HS-5 (cell line): ENCODE results near the gene CACNB2.

ENCODE experiments used
- DNase-seq: peaks from one replicate; pipeline ENCODE4 v3.0.0-alpha.2; 2012; ENCODE audit warnings: low read depth

CACNB2 gene

DNA sequence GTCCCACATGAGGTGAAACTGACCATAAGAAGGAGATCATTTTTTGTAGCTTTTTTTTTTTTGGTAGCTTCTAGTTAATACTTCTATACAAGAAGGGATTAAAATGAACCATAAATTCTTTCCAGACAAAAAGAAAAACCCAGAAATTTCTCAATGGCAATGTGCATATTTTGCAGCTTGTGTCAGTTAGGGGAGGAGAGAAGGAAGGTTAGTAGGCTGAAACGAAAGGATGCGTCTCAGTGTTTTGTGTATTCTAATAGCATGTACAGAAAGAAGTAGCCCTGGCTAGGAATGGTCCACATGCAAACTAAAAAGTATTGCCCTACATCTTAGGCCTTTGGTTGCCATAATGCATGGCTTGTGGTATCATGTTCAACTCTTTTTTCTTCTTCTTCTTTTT is 90.6 kb downstream of the CACNB2 start:
- no peak for DNase-seq

GRCh38 chr10:18231480-18231879 is 91.3 kb downstream of the CACNB2 start:
- DNase-seq, result no peak

GRCh38 chr10:18233775-18234174 is 93.6 kb downstream of the CACNB2 start:
- DNase-seq, result no peak

DNA sequence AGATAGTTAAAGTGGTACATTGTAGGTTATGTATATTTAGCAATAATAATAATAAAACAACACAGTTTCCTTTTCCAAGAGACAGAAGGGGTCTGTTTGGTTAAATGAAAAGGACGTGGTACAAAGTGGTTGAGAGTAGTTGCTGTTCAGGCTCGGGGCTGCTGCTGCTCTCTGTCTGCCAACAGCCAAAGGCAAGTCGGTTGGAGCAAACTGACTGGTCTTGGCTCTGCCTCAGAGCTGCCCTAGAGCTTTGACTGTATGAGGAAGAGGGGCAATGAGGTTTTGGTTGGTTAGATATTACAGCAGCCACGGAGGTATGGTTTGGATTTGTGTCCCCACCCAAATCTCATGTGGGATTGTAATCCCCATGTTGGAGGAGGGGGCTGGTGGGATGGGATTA is 95.3 kb downstream of the CACNB2 start:
- DNase-seq, result no peak

DNA sequence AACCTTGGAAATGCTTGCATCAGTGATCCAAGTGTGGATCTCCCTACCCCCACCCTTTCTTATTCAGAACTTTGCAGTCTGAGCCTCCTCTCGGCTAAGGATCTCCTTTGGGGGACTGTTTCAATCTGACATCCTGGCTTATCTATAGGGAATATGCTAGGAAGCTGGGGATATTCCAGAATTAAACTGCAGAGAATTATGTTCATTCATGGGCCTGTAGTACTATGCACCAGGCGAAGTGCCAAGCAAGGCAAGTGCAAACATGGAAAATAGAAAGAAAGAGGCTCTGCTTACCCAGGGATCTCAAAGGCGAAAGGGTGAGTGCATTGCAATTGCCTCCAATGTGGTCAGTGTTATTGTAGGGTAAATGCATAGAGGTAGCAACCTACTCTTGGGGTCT is 96.5 kb downstream of the CACNB2 start:
- no peak for DNase-seq

DNA sequence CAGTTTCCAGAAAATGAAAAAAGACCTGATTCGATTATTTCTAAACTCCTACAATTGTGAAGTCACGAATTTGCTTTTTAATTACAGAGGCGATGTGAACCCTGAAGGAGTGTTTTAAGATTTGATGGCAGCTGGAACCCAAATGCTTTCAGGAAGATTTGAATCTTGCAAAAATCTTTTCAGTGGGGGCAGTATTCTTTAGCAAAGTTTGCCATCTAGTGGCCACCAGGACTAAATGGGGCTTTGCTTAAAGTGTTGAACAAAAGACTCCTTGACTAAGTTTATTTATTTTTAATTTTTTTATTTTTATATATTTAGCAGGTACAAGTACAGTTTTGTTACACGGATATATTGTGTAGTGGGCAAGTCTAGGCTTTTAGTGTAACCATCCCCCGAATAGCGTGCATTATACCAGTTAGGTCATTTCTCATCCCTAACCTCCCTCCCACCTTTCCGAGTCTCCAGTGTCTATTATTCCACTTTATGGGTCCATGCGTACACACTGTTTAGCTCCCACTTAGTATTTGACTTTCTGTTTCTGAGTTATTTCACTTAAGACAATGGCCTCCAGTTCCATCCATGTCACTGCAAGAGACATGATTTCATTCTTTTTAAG is 98.8 kb downstream of the CACNB2 start:
- no peak for DNase-seq

DNA sequence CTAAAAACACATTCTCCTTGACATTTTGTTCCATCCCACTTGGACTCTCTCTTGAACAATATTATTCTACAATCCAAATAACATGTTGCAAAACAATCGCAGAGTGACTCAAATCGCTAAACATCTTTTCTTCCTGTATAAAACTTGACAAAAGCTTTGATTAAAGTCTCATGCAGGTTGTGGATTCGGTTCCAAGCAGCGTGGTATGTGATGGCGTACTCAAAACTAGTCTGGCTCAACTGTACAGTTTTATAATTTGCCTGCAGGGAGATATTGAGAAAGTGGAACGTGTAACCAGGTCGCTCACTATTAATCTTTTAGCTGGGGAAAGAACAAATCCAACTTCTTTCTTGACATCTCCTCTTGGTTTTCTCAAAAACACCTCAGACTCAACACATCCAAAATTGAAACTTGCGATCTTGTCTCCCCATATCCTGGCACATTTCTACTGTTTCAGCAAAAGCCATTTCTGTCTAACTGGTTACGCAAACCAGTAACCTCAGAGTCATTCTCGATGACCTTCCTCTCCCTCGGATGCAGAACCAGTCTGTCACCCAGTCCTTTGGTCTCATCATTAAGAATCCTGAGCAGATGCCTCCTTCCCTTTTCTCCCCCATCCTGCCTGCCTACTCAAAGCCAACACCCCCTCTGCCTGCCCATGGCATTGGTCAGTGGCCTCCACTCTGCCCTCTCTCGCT is 100.1 kb downstream of the CACNB2 start:
- no peak for DNase-seq

GRCh38 chr10:18246967-18247366 is 106.7 kb downstream of the CACNB2 start:
- DNase-seq, result no peak

- DNase-seq, result no peak
These were observed 111.9 kb downstream of the CACNB2 start for GRCh38 chr10:18252086-18252485.

DNA sequence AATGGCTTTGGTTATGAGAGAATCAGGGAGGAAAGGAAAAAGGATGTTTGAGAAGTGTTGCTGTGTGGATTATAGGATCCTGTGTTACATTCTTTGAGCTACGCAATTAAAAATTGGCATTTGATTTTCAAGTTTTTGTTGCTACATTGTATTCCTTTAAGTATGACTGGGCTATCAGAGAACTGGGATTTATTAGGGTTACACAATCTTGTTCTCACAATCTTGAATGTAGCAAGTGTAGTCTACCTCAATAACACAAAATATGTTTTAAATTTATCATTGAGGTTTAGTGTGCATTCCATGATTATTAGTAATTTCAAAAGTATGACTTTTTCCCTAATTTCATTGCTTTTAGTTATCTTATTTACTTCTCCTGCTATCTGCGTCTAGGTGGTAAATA is 113.9 kb downstream of the CACNB2 start:
- DNase-seq, result no peak

DNA sequence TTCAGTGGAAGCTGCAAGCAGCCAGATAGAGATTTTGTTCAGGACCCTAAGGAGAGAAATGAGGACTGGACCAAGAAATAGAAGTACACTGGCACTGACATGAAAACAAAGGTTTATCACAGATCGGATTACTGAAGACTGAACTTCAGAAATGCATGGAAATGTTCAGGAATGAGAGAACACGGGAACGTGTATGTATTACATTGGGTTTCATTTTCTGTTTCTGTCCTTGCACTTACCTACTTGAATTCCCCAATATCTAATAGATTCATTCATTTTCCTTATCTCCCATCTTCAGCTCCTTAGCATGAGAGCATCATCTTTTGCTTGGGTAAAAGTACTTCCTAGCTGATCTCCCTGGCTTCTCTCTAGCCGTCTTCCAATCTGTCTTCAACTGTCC is 114.5 kb downstream of the CACNB2 start:
- DNase-seq, result no peak

DNA sequence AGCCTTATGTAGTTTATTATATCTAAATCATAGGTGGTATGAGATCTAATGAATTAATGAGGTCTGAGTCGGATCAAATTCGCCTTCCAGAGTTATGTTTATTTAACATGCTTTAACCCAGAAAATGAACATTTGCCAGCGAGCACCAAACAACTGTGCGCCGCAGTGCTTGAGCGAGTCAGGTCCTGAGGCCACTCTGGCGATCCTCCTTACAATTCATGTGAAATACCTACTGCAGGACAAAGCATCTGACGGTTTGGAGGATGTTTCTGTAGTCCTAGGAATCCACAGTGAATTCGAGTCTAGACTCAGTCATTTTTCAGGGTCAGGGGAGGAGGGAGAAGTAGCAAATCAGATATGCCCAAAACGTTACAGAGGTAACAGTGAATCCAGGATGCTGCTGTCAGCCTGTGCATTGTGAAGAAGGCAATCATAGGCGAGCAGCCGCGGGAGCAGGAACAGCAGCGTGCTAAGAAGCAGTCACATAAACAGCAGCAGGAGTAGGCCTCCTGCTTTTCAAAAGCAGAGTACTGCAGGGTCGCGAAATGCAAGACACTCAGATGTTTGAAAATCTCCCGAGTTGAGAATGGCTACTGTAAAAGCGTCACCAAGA is 120.2 kb downstream of the CACNB2 start:
- DNase-seq, result no peak

GRCh38 chr10:18261063-18261610 is 120.9 kb downstream of the CACNB2 start:
- no peak for DNase-seq

DNA sequence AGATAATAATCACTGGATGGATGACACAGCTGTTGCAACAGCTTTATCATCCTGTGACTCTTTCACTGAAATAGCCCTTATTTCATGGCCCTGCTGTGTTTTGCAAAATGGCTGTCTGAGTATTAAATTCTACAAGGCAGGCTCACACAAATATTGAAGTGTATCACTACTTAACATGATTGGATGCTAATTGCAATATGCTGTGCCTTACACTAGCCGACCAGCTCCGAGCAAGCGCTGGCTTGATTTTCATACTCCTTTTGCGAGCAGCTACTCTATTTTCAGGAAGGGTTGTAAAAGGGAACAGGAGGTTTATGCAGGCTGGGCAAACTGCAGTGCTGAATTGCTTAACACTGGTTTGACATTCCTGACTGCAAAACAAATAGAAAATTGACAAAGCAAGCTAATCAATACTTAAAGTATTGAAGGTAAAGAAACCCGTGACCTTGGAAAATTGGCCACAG is 121.6 kb downstream of the CACNB2 start:
- DNase-seq, result no peak

DNA sequence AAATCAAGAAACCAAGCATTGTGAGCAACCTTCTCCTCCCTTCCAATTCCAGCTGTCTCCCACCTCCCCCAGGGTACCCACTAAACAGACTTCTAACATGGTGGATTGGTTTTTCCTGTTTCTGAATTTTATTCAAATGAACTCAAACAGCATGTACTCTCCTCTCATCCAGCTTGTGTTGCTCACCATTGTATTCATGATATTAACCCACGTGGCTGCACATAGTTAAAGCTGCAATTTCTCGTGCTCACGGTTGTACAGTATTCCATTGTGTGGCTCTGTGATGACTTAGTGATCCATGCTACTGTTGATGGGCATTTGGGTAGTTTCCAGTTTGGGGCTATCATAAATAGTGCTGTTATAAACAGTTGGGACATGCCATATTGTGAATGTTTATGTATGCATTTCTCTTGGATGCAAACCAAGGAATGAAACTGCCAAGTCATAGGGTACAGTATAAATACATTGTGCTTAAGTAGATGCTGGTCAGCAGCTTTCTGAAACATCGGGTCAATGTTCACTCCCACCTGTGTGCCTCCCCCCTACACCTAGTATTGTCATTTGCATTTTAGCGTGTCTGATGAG is 124.3 kb downstream of the CACNB2 start:
- no peak for DNase-seq

DNA sequence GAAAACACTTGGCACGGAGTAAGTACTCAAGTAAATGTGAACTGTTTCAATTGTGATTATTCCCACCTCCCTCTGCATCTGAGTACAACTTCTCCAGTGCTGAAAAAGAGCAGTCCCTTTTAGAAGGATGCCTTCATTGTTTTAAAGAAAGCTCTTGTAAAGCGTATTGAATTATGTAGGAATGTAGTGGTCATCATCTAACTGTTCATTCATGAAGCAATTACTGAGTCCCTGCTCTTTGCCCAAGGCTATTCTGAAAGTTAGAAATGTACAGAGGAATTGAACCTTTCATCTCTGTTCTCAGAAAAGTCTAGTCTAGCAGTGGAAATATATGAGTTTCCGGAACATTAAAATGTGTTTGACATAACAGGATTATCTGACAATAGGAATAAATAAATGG is 127.8 kb downstream of the CACNB2 start:
- DNase-seq, result no peak

DNA sequence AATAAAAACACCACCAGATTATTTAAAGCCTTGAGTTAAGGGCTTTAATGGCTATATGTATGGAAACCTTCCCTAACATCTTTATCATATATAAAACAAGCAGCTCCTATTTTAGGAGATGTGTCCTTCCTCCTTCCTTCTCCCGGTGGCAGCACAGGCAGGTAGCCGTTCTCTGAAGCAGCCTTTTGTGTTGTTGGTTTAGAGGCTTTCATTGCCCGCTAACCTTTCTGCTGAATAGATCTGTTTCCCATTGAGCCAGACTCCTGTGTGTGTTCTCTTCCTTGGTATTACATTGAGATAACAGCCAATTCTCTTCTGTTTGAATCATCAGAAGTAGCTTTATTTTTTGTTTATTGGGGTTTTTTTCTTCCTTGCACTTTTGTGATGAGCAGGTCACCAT is 131.3 kb downstream of the CACNB2 start:
- DNase-seq, result no peak

DNA sequence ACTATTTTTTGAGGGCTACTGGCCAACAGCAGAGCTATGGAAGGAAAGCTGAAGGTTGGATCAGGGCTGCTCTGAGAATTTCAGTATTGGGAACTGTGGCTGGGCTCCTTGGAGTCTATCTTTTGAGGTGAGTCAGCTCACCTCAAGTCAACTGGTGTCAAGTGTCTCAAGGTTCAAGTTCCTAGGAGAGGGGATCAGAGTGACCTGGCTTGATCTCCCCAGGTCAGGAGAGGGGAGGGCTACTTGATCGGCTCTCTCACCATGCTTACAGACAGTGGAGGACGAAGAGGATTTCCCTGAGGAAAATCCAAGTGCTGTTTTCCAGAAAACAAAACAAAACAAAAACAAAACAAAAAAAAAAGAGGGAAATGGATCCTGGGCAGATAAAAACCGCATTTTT is 132.8 kb downstream of the CACNB2 start:
- no peak for DNase-seq

DNA sequence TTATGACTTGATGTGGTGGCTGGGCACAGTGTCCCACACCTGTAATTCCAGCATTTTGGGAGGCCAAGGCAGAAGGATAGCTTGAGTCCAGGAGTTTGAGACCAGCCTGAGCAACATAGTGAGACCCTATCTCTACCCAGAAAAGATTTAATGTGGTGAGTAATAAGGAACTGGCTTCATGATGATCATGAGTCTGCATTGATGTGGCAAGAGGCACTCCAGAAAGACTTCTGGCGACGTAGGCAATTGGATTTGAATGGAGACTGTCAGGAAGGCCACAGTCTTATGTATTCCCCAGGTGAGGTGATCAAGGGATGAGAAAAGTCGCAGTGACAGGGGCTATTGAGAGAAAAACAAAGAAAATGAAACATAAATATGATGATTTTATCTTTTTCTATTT is 138.0 kb downstream of the CACNB2 start:
- no peak for DNase-seq

GRCh38 chr10:18279173-18279572 is 138.9 kb downstream of the CACNB2 start:
- DNase-seq, result peak; percentile 29

- DNase-seq, result no peak
These were observed 141.9 kb downstream of the CACNB2 start for GRCh38 chr10:18282094-18282493.

- no peak for DNase-seq
These were observed 150.6 kb downstream of the CACNB2 start for GRCh38 chr10:18290651-18291313.
